Measurements from ENCODE around the gene C19orf44.

C19orf44 gene

DNA sequence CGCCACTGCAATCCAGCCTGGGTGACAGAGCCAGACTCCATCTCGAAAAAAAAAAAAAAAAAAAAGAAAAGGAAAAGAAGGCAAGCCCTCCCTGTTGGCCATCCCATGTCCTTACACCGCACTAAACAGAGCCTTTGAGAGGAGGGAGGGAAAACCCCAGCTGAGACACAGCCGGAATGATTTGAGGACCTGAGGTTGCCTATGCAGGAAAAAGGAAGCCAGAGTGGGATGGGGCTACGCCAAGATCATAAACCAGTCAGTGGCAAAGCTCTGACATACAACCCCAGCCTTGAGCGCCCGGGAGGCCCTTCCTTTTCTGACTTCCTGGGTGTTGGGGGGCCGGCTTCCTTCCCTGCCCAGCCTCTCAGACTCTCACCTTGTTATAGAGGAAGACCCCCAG lies 58.6 kb downstream of the C19orf44 start:
- H3K9me3 Mint-ChIP-seq, result no peaks in the 10 kb centered on the region
- H3K4me1 Mint-ChIP-seq, result peaks cover 4% of the 10 kb centered on the region
- peaks cover 41% of the 10 kb centered on the region for H3K36me3 Mint-ChIP-seq (ENCODE audit: low read depth)
- no peak overlapping the region for H3K4me3 Mint-ChIP-seq
- H3K27me3 Mint-ChIP-seq (ENCODE audit: low read depth, poor library complexity), result no peaks in the 10 kb centered on the region
- H3K27ac Mint-ChIP-seq, result no peak overlapping the region
- DNase-seq, result no peak
- TF ChIP-seq, protein P1, sequence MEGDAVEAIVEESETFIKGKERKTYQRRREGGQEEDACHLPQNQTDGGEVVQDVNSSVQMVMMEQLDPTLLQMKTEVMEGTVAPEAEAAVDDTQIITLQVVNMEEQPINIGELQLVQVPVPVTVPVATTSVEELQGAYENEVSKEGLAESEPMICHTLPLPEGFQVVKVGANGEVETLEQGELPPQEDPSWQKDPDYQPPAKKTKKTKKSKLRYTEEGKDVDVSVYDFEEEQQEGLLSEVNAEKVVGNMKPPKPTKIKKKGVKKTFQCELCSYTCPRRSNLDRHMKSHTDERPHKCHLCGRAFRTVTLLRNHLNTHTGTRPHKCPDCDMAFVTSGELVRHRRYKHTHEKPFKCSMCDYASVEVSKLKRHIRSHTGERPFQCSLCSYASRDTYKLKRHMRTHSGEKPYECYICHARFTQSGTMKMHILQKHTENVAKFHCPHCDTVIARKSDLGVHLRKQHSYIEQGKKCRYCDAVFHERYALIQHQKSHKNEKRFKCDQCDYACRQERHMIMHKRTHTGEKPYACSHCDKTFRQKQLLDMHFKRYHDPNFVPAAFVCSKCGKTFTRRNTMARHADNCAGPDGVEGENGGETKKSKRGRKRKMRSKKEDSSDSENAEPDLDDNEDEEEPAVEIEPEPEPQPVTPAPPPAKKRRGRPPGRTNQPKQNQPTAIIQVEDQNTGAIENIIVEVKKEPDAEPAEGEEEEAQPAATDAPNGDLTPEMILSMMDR (IDR thresholded peaks at IDR 0.05), result no peak

- Mint-ChIP-seq H3K4me1 (no peaks in the 10 kb centered on the region), H3K36me3 (ENCODE audit: low read depth) (peaks cover 52% of the 10 kb centered on the region), H3K27ac (no peak overlapping the region), H3K27me3 (ENCODE audit: low read depth, poor library complexity) (no peaks in the 10 kb centered on the region), H3K9me3 (no peaks in the 10 kb centered on the region), H3K4me3 (no peak overlapping the region)
- DNase-seq, result no peak
- TF ChIP-seq, protein P1 (IDR thresholded peaks at IDR 0.05), result no peak
These were observed 63.6 kb downstream of the C19orf44 start for GRCh38 chr19:16559780-16560276.

- TF ChIP-seq, protein P1 (IDR thresholded peaks at IDR 0.05), result no peak
- Mint-ChIP-seq H3K36me3 (ENCODE audit: low read depth) (peaks cover 57% of the 10 kb centered on the region), H3K9me3 (no peaks in the 10 kb centered on the region), H3K27me3 (ENCODE audit: low read depth, poor library complexity) (no peaks in the 10 kb centered on the region), H3K4me3 (no peak overlapping the region), H3K4me1 (no peaks in the 10 kb centered on the region), H3K27ac (peak overlapping the region; percentile 22)
- no peak for DNase-seq
These were observed 65.2 kb downstream of the C19orf44 start for GRCh38 chr19:16561382-16561781.

DNA sequence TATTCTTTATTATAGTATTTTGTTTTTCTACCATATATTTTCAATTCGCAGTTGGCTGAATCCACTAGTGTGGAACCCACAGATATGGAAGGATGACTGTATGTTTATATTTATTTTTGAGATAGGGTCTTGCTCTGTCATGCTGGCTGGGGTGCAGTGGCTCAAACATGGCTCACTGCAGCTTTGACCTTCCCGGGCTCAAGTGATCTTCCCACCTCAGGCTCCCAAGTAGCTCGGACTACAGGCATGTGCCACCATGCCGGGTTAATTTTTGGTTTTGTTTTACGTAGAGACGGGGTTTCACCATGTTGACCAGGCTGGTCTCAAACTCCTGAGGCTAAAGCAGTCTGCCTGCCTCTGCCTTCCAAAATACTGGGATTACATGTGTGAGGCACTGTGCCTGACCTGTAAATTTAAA lies 66.4 kb downstream of the C19orf44 start:
- H3K36me3 Mint-ChIP-seq (ENCODE audit: low read depth), result peaks cover 58% of the 10 kb centered on the region
- H3K4me3 Mint-ChIP-seq, result no peak overlapping the region
- no peaks in the 10 kb centered on the region for H3K9me3 Mint-ChIP-seq
- DNase-seq, result no peak
- TF ChIP-seq, protein P1 (IDR thresholded peaks at IDR 0.05), result no peak
- H3K27ac Mint-ChIP-seq, result no peak overlapping the region
- no peaks in the 10 kb centered on the region for H3K4me1 Mint-ChIP-seq
- H3K27me3 Mint-ChIP-seq (ENCODE audit: low read depth, poor library complexity), result no peaks in the 10 kb centered on the region

GRCh38 chr19:16564842-16565241 lies 68.6 kb downstream of the C19orf44 start:
- no peak for DNase-seq
- TF ChIP-seq, protein P1 (IDR thresholded peaks at IDR 0.05), result no peak
- H3K4me3 Mint-ChIP-seq, result no peak overlapping the region
- H3K36me3 Mint-ChIP-seq (ENCODE audit: low read depth), result peaks cover 50% of the 10 kb centered on the region
- H3K4me1 Mint-ChIP-seq, result peaks cover 5% of the 10 kb centered on the region
- H3K27me3 Mint-ChIP-seq (ENCODE audit: low read depth, poor library complexity), result no peaks in the 10 kb centered on the region
- no peak overlapping the region for H3K27ac Mint-ChIP-seq
- no peaks in the 10 kb centered on the region for H3K9me3 Mint-ChIP-seq

DNA sequence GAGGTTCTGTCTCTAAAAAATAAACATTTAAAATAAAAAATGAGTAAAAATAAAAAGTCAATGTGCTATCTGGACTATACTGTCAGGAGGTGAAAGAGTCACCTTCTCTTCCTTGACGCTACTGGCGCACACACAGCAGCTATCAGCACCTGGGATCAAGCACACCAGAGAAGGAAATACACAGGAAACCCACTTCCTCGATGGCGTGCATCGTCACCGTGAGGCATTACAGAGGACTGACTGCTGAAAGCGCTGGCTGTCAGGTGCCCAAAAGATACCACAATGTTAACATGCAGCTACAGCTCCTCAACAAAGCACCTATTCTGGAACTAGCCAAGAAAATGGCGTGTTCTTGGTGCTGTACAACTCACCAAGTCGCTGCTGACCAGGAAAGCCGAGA lies 70.0 kb downstream of the C19orf44 start:
- TF ChIP-seq, protein P1 (IDR thresholded peaks at IDR 0.05), result no peak
- H3K4me3 Mint-ChIP-seq, result no peak overlapping the region
- no peaks in the 10 kb centered on the region for H3K27me3 Mint-ChIP-seq (ENCODE audit: low read depth, poor library complexity)
- H3K36me3 Mint-ChIP-seq (ENCODE audit: low read depth), result peaks cover 43% of the 10 kb centered on the region
- DNase-seq, result no peak
- no peak overlapping the region for H3K27ac Mint-ChIP-seq
- no peaks in the 10 kb centered on the region for H3K9me3 Mint-ChIP-seq
- H3K4me1 Mint-ChIP-seq, result peaks cover 16% of the 10 kb centered on the region
